Right lobe of liver (tissue), 4 donors: ENCODE results near the gene SLITRK4.

Experiments used
- POLR2A ChIP-seq: fragments of 450-650 bp; IDR thresholded peaks from one replicate; pipeline ENCODE4 v1.6.1; 2017; ENCODE audit warnings: antibody characterized with exemption, mild to moderate bottlenecking
- TF ChIP-seq, protein P1 (sequence below), 4 donors: fragments of 200-600 bp in 3 of 4; fragments of 450-650 bp in 1 of 4; IDR thresholded peaks; one replicate each; pipeline versions ENCODE4 v1.5.1 to v1.8.0; 2016 to 2022; ENCODE audit warnings: antibody characterized with exemption in 4 of 4, mild to moderate bottlenecking in 2 of 4
- donor health status: DM: no; HTN: no; CAD: no.
- donor health status: DM: no; HTN: no; CAD: no.
- donor health status: DM: no; HTN: yes; CAD: no.

DNA sequence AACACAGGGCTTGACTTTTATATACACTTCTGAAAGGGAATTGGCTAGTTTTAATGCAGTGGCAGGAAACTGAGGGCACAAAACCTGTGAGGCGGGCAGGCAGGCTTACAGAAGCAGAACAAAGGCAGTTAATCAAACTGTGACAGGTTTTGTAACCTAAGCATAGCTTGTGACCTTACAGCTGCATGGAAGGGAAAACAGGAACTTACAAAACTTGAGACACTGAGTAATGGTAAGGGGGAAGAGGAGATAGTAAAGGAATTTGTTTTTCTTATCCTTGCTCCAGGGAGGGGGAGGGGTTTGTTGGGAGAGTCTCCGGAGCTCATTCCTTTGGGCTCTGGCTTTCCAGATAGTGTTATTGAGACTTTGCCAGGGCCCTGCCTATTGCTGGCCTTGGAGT is 55.6 kb downstream of the SLITRK4 start:
- TF ChIP-seq, protein P1, sequence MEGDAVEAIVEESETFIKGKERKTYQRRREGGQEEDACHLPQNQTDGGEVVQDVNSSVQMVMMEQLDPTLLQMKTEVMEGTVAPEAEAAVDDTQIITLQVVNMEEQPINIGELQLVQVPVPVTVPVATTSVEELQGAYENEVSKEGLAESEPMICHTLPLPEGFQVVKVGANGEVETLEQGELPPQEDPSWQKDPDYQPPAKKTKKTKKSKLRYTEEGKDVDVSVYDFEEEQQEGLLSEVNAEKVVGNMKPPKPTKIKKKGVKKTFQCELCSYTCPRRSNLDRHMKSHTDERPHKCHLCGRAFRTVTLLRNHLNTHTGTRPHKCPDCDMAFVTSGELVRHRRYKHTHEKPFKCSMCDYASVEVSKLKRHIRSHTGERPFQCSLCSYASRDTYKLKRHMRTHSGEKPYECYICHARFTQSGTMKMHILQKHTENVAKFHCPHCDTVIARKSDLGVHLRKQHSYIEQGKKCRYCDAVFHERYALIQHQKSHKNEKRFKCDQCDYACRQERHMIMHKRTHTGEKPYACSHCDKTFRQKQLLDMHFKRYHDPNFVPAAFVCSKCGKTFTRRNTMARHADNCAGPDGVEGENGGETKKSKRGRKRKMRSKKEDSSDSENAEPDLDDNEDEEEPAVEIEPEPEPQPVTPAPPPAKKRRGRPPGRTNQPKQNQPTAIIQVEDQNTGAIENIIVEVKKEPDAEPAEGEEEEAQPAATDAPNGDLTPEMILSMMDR (IDR thresholded peaks at IDR 0.05), result no peak
- TF ChIP-seq POLR2A, result no peak
